GM21825 (cell line): ENCODE results near the gene DCTPP1.

Source experiments
- ATAC-seq: cut with Tn5 transposase; IDR thresholded peaks from one replicate; pipeline ENCODE4 v1.9.1; 2021; ENCODE audit warnings: mild to moderate bottlenecking, moderate library complexity; ENCODE audit not compliant: unreplicated experiment

Gene DCTPP1

GRCh38 chr16:30447512-30448226 is 17.8 kb upstream of the DCTPP1 start:
- ATAC-seq, result no peak

- ATAC-seq, result no peak
These were observed 16.4 kb upstream of the DCTPP1 start for GRCh38 chr16:30446203-30446595.

GRCh38 chr16:30445408-30446202 is 15.8 kb upstream of the DCTPP1 start, which contains the start of gene SEPHS2:
Gene SEPHS2 (minus strand): TSS chr16:30445874. CDS start chr16:30445727, 147 bp downstream.
- ATAC-seq, result peak; percentile 83

- no peak for ATAC-seq
These were observed 15.2 kb upstream of the DCTPP1 start for GRCh38 chr16:30445149-30445407.

GRCh38 chr16:30444231-30445148 is 14.7 kb upstream of the DCTPP1 start:
- ATAC-seq, result no peak

GRCh38 chr16:30443631-30444030 is 13.8 kb upstream of the DCTPP1 start:
- no peak for ATAC-seq

- no peak for ATAC-seq
These were observed 10.0 kb upstream of the DCTPP1 start for GRCh38 chr16:30439720-30440348.

- no peak for ATAC-seq
These were observed 9.0 kb upstream of the DCTPP1 start for GRCh38 chr16:30438835-30439234.

GRCh38 chr16:30437511-30438046 is 7.7 kb upstream of the DCTPP1 start:
- no peak for ATAC-seq

DNA sequence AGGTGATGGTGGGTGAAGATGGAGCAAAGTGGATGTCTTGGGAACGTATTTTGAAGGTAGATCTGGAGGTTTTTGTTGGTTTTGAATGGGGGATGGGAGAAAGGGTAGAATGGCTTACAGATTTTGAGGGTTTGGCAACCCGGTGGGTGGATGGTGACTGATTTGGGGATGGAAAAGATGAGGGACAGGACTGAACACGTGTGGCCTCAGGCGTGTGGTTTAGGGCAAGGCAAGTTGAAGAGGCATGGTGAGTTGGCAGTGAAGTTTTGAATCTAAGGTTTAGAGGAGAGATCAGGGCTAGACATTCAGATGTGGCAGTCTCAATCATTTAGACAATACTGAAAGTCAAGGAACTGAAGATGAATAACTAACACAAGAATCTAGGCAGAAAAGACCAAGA is 5.0 kb upstream of the DCTPP1 start:
- ATAC-seq, result no peak

- peak; percentile 5 for ATAC-seq
These were observed 669 bp upstream of the DCTPP1 start for GRCh38 chr16:30430428-30430970.

DNA sequence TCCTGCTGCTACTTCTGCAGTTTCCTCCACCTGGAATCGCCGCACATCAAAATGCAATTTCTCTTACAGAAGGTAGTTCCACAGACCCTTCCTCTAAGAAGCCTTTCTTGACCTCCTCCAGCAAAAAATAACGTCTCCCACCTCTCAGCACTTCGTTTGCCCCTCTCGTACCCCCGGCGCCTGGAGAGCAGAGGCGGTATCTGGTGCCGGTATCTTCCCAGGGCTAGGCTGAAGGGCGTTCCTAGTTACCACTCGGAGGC is 482 bp downstream of the DCTPP1 start:
- ATAC-seq, result no peak

DNA sequence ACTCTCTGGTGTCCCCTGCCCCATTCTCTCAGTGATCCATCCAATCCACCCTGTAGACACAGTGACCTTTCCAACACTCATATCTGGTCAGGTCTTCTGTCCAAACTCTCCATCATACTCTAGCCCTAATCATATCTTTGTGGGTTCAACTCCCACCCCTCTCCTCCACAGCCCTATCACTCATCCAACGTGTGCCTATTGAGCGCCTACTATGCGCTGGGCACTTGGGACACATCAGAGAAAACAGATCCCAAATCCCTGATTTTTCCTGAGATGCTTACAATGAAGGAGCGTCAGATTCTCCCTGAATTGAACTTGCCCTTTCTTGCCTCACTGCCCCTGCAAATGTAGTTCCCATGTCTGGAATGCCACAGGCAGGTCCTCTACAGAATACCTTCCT is 1.8 kb downstream of the DCTPP1 start:
- no peak for ATAC-seq

GRCh38 chr16:30421010-30421409 is 8.8 kb downstream of the DCTPP1 start:
- ATAC-seq, result no peak

DNA sequence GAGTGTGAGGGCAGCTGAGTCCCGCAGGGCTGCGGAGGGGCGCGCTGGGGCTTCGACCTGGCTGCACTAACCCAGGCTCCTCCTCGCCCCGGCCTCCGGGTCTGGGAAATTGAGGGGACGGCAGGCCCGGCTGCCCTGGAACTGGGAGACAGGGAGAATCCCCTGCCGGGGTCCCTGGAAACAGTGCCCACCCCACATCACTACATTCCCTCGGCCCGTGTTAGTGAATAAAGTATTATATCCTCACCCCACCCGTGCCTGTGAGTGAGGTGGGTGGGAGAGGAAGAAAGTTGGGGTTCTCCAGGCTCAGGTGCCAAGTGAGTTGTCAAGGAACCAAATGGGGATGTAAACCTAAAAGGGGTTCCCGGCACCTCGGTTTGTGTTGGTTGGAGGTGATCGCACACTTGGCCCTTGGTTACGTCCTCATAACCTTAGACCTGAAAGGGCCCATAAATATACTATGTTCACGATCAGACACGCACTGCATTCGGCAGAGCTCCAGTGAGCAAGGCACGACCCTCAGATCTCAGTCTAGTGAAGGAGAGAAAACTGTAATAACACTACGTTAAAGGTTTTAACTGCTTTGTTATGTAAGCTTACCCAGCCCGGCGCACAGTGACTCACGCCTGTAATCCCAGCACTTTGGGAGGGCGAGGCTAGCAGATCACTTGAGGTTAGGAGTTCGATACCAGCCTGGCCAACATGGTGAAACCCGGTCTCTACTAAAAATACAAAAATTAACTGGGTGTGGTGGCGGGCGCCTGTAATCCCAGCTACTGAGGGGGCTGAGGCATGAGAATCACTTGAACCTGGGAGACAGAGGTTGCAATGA is 11.3 kb downstream of the DCTPP1 start:
- ATAC-seq, result no peak

- ATAC-seq, result peak; percentile 73
These were observed 12.1 kb downstream of the DCTPP1 start for GRCh38 chr16:30417529-30418349.

DNA sequence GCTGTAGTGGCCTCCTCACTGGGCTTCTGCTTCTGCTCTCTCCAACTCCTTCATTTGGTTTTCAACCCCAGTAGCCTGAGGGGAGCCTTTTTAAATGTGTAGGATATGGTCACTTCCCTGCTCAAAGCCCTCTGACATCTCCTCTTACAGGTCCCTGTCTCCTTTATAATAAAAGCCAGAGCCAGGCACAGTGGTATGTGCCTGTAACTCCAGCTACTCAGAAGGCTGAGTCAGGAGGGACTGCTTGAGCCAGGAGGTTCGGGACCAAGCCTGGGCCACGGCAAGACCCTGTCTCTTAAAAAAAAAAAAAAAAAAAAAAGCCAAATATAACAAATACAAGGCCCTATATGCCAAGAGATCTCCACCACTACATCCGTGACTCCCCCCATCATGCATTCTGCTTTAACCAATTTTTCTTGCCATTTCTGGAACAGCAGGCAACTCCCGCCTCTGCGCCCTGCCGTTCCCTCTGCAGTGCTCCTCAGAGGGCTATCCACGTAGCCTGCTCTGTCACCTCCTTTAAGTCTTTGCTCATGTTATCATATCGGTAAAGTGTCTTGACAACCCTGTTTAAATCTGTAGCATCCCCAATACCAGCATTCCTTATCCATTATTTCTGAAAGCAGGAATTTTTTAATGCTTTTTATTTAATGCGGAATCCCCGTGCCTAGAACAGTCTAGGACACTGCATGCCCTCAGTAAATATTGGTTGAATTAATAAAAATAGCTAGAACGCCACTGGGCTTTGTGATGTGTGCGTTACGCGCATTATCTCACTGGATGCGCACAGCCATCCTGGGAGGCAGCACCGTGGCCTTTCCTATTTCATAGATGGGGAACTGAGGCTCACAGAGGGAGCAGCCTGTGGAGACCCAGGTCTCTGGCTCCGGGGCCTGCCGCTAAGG is 13.0 kb downstream of the DCTPP1 start:
- ATAC-seq, result no peak

DNA sequence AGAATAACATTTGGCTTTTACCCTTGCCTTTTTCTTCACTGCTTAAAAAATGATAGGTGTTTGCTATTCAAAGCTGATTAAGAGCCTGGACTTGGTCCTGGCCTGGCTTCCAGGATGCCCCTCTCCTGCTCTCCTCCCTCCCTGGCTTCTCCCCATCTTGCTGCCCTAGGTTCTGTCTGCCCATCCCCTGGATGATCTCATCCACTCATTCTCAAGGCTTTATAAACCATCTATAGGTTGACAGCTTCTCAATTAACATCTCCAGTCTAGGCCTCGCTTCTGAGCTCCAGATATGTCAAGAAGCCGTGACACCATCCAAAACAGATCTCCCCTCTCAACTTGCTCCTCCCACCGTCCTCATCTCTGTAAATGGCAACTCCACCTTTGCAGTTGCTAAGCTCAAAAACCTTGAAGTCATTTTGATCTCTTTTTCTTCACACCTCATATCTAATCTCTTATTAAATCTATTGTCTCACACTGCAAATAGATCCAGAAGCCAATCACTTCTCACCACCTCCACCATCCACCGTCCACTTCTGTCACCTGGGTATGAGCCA is 13.7 kb downstream of the DCTPP1 start:
- no peak for ATAC-seq
